RWPE2 (cell line): ENCODE data around the gene POU4F2.

Experiments used
- ATAC-seq: fragments of 200-7000 bp; cut with Tn5 transposase; 3 replicates; pipeline ENCODE4 v1.9.1; 2021; ENCODE audit warnings: low read depth
- DNase-seq: peaks from one replicate; pipeline ENCODE4 v3.0.0-alpha.2; 2020; ENCODE audit warnings: low spot score
- H3K27ac ChIP-seq: fragments of 450-650 bp; 2 replicates; pipeline ENCODE4 v1.5.1; 2017; ENCODE audit warnings: mild to moderate bottlenecking; ENCODE audit not compliant: poor library complexity, severe bottlenecking
- H3K27me3 ChIP-seq: fragments of 250-450 bp; sonication (Bioruptor Pico); 2 replicates; pipeline ENCODE4 v1.5.1; 2021; ENCODE audit warnings: mild to moderate bottlenecking, moderate library complexity; ENCODE audit not compliant: insufficient read depth, poor library complexity, severe bottlenecking
- H3K36me3 ChIP-seq: fragments of 250-450 bp; sonication (Bioruptor Pico); 2 replicates; pipeline ENCODE4 v1.5.1; 2020; ENCODE audit warnings: low read depth, mild to moderate bottlenecking, moderate library complexity
- H3K4me1 ChIP-seq: fragments of 250-450 bp; sonication (Bioruptor Pico); 2 replicates; pipeline ENCODE4 v1.5.1; 2021; ENCODE audit warnings: mild to moderate bottlenecking, moderate library complexity; ENCODE audit not compliant: insufficient read depth, poor library complexity, severe bottlenecking
- H3K4me3 ChIP-seq: fragments of 250-450 bp; sonication (Bioruptor Pico); 2 replicates; pipeline ENCODE4 v1.5.1; 2021; ENCODE audit warnings: mild to moderate bottlenecking, moderate library complexity; ENCODE audit not compliant: severe bottlenecking
- H3K9me3 ChIP-seq: fragments of 250-450 bp; sonication (Bioruptor Pico); 2 replicates; pipeline ENCODE4 v1.5.1; 2021; ENCODE audit warnings: mild to moderate bottlenecking, moderate library complexity; ENCODE audit not compliant: severe bottlenecking
- TF ChIP-seq, protein P1 (sequence below): fragments of 450-650 bp; IDR thresholded peaks from one replicate; pipeline ENCODE4 v1.5.1; 2017; ENCODE audit warnings: mild to moderate bottlenecking, moderate library complexity; ENCODE audit not compliant: poor library complexity, severe bottlenecking

POU4F2 gene, protein sequence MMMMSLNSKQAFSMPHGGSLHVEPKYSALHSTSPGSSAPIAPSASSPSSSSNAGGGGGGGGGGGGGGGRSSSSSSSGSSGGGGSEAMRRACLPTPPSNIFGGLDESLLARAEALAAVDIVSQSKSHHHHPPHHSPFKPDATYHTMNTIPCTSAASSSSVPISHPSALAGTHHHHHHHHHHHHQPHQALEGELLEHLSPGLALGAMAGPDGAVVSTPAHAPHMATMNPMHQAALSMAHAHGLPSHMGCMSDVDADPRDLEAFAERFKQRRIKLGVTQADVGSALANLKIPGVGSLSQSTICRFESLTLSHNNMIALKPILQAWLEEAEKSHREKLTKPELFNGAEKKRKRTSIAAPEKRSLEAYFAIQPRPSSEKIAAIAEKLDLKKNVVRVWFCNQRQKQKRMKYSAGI

DNA sequence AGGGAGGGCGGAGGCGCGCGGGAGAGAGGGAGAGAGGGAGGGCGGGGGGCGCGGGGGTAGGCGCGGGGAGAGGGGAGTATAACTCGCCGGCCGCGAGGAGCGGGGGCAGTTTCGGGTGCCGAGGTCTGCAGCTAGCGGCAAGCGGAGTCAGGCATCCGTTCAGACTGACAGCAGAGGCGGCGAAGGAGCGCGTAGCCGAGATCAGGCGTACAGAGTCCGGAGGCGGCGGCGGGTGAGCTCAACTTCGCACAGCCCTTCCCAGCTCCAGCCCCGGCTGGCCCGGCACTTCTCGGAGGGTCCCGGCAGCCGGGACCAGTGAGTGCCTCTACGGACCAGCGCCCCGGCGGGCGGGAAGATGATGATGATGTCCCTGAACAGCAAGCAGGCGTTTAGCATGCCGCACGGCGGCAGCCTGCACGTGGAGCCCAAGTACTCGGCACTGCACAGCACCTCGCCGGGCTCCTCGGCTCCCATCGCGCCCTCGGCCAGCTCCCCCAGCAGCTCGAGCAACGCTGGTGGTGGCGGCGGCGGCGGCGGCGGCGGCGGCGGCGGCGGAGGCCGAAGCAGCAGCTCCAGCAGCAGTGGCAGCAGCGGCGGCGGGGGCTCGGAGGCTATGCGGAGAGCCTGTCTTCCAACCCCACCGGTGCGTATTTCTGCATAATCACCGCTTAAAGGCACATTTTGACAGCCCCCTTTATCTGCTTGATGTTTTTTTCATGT is at the start of gene POU4F2:
Gene POU4F2 (plus strand): TSS at position 108 of the 720 bp plus-strand sequence. CDS start 248 bp downstream, at position 356.
- Histone ChIP-seq H3K27me3 (peaks cover 99% of the 10 kb centered on the region), H3K4me3 (no peak within 1 kb of the TSS), H3K36me3 (no peaks in the 10 kb centered on the region), H3K9me3 (no peaks in the 10 kb centered on the region), H3K27ac (no peak within 1 kb of the TSS), H3K4me1 (no peaks in the 10 kb centered on the region)
- ATAC-seq (peak; percentile 72), DNase-seq (no peak)
- TF ChIP-seq, protein P1, sequence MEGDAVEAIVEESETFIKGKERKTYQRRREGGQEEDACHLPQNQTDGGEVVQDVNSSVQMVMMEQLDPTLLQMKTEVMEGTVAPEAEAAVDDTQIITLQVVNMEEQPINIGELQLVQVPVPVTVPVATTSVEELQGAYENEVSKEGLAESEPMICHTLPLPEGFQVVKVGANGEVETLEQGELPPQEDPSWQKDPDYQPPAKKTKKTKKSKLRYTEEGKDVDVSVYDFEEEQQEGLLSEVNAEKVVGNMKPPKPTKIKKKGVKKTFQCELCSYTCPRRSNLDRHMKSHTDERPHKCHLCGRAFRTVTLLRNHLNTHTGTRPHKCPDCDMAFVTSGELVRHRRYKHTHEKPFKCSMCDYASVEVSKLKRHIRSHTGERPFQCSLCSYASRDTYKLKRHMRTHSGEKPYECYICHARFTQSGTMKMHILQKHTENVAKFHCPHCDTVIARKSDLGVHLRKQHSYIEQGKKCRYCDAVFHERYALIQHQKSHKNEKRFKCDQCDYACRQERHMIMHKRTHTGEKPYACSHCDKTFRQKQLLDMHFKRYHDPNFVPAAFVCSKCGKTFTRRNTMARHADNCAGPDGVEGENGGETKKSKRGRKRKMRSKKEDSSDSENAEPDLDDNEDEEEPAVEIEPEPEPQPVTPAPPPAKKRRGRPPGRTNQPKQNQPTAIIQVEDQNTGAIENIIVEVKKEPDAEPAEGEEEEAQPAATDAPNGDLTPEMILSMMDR, result no peak

DNA sequence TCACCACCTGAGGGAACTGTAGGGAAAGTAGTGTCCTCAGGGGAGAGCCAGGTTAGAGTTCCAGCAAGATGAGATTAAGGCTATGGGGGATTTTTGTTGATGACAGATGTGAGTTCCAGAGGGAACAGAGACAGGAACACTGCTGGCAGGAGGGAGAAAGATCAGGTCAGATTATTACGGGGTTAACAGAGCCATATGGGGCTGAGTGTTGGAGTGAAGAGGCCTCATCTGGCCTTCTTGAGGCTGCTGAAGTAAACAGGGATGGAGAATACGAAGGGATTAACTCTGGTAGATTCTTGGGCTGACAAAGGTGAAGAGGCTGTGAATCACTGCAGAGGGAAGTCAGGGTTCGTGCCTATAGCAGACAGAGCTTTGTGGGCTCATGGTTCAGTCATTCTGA is 47.9 kb upstream of the POU4F2 start:
- no peak for ATAC-seq
- Histone ChIP-seq H3K4me3 (no peak overlapping the region), H3K27me3 (peaks cover 3% of the 10 kb centered on the region), H3K36me3 (no peaks in the 10 kb centered on the region), H3K9me3 (no peaks in the 10 kb centered on the region), H3K4me1 (no peaks in the 10 kb centered on the region), H3K27ac (no peak overlapping the region)
- TF ChIP-seq, protein P1, result no peak
- no peak for DNase-seq

DNA sequence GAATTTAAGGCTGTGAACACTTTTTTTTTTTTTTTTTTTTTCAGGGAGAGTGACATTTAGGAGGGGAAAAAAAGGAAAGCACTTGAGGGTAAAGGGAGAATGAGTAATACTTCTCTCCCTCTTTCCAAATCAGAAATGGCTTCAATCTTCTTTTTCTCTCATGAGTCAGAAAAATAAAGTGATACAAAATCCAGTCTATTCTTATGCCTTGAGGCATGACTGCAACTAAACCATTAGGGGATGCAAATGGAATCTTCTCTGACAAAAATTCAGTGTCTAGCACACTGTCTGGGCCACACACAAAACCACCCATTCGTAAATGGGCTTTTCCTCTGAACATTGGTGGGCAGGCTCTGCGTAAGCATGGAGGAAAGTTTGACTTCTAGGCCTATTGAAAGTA is 46.7 kb upstream of the POU4F2 start:
- TF ChIP-seq, protein P1, result no peak
- DNase-seq (no peak), ATAC-seq (no peak)
- Histone ChIP-seq H3K36me3 (no peaks in the 10 kb centered on the region), H3K27ac (no peak overlapping the region), H3K27me3 (no peaks in the 10 kb centered on the region), H3K9me3 (no peaks in the 10 kb centered on the region), H3K4me3 (no peak overlapping the region), H3K4me1 (no peaks in the 10 kb centered on the region)

DNA sequence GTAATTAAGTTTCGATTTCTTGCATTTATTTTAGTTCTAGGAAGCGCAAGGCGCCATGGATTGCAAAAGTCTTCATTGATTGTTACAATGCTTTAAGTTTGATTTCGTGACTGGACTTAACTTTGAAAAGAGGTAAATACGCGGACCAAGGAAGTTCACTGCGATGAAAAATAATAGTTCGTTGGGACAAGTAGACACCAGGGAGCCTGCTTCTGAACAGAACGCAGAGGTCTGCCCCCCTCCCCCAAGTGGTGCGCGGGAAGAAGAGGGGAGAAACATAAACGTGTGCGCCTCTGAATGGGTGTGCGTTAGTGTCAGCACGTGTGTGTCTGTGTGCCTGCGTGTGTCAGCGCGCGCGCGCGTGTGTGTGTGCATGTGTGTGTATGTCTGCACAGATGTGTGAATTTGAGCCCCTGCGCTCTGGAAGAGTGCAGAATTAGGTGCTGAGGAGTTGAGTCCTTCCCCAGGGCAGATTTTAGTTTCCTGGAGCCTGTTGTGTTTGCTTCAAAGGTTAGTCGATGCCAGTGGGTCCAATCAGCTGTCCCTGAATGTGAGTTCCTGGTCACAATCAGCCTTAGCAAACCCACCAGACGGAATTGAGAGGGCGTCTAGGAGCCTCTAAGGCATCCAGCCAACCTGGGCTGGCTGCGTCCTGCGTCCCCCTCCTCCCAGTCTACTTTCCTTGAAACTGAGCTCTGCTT is 5.8 kb upstream of the POU4F2 start:
- no peaks in the 10 kb centered on the region for H3K36me3 ChIP-seq
- DNase-seq (no peak), ATAC-seq (no peak)
- H3K4me3 ChIP-seq, result no peak overlapping the region
- no peaks in the 10 kb centered on the region for H3K9me3 ChIP-seq
- no peak overlapping the region for H3K27ac ChIP-seq
- H3K4me1 ChIP-seq, result no peaks in the 10 kb centered on the region
- TF ChIP-seq, protein P1, result no peak
- peaks cover 86% of the 10 kb centered on the region for H3K27me3 ChIP-seq
